NCI-H526 (cell line): ENCODE results near the gene LARGE2.

Experiments
- DNase-seq, 2 experiments: peaks; one replicate each; lab custom pipeline; 2025; lab: John Stamatoyannopoulos, UW

The LARGE2 gene

GRCh38 chr11:45917286-45917622 lies 5.2 kb upstream of the LARGE2 start:
- peak in 1 of 2 experiments; percentile 38 for DNase-seq

DNA sequence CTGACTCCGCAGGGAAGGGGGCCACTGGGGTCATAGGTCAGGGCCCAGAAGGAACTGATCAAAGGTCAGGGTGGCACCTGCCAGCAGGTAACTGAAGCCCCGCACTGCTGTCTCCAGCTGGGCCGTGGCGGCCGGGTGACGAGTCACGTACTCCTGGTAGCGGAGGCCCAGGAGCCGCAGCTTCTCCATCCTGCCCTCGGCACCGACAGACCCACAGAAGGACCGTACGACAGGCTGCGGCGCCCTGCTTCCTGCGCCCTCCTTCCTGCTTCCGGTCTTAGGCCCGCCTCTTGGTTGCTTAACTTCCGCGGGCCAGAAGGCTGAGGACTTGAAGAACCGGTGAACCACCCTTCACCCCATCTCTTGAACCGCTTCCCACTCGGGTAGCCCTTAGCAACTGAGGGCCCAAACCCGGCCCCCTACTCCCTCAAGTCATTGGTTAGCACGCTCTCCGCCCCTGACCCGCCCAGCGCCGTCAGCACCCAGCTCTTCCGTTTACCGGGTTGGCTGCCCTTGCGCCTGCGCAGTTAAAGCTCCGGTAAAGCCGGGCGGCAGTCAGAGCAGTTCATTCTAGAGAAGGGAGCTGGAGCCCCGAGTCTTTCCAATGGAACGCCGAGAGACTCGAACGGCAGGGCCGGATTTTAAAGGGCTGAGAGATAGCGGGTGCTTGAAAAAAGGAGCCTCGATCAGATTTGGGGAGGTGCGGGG lies 4.7 kb upstream of the LARGE2 start, which contains the start of gene PEX16:
Gene PEX16, minus strand, starts transcription at position 255 of the 708 bp plus-strand sequence. Its CDS starts 66 bp downstream, at position 189.
- peak; percentile 98 to 99 for DNase-seq

- peak; percentile 66 to 90 for DNase-seq
Observed at GRCh38 chr11:45918331-45918941, 4.0 kb upstream of the LARGE2 start.

- DNase-seq = no peak
Observed at GRCh38 chr11:45918962-45919675, 3.3 kb upstream of the LARGE2 start.

DNA sequence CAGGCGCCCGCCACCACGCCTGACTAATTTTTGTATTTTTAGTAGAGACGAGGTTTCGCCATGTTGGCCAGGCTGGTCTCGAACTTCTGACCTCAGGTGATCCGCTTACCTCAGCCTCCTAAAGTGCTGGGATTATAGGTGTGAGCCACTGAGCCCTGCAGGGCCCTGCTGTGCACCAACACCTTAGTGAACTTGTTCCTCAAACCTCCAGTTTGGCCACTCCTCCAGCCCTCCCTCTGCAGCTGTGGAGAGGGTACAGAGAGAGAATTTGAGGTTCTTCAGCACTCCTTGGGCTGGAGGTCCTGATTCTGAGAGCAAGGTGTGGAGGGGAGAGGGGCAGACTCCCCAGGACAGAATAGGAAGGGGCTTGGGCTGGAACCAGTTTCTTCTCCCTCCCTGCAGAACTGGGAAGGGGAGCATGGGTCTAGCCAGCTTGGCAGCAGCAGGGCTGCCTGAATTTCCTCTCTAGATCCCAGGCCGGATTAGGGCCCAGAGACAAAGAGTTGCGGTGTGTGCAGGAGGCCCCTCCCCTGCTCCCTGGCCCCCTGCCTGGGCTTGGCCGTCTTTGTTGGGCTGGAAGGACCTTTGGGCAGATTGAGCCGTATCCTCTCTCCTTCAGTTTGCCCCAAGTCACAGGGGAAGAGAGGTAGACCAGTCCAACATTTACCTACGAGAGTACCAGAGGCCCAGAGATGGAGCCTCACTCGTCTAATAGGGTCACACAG lies 2.5 kb upstream of the LARGE2 start:
- DNase-seq = no peak

DNA sequence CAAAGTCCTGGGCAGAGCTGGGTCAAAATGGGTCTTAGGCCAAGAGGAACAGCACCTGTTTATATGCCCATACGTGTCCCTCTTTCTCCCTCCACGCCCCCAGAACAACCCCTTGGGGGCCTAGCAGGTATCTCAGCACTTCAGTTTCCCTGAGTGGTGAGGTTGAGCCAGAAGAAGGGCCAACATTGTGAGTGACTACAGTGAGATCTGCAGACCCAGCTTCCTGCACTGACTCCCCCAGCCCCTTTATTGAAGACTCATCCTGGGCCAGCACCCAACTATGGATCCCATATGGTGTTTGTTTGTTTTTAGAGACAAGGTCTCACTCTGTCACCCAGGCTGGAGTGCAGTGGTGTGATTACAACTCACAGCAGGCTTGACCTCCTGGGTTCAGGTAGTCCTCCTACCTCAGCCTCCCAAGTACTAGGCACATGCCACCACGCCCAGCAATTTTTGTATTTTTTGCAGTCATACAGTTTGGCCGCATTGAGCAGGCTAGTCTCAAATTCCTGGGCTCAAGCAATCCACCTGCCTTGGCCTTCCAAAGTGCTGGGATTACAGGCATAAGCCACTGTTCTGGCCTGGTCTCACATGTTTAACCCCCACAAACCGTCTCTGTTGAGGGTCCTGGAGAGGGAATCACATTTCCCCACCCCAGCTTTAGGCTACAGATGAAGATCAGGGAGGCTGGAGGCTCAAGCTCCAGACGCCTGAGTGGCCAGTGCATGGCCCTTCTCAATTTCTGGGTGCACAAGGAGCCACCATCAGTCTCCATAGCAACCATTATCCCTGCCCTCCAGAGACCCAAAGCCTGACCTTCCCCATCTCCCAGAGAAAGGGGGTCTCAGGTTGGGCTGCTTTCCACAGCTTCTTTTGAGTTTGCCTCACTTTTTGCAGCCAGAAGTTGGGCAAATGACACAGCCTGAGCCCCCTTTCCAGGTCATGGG lies 1.7 kb upstream of the LARGE2 start:
- DNase-seq = no peak

DNA sequence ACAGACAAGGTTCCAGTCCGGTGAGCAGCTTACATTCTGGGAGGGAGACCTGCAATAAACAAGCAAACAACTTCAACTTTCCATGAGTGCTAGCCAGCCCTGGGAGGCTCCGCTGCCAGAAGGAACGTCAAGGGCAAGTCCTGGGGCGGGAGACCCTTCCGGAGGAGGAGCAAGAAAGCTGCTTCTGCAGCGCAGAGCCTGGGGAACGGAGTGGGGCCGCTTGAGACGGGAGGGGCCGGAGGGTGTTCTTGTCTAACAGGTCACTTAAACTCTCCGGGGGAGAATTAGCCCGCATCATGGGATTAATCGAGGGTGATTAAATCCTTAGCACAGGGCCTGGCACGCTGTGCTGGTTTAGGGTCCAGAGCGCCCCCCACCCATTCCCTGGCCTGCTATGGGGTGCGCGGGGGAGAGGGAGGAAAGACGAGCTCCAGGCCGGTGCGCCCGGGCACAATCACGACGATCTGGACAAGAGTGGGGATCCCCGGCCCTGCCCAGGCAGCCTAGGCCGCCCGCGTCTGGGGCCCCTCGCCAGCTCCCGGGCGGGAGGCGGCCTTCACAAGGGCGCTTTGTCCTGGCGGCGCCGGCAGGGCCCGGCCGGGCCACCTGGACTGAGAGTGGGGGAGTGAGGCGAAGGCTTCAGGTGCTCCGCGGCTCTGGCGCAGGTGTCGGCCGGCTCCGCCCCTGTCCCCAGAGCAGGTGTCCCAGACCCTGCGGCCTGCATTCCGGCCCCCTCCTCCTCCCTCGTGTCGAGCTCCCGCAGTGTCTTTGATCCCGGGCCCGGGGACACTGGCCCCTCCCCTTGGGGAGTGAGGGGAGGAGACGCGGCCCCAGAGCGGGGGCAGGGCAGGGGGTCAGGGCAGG lies 663 bp upstream of the LARGE2 start:
- DNase-seq = peak; percentile 88 to 98

GRCh38 chr11:45924036-45924915 lies 1.8 kb downstream of the LARGE2 start:
- no peak for DNase-seq

DNA sequence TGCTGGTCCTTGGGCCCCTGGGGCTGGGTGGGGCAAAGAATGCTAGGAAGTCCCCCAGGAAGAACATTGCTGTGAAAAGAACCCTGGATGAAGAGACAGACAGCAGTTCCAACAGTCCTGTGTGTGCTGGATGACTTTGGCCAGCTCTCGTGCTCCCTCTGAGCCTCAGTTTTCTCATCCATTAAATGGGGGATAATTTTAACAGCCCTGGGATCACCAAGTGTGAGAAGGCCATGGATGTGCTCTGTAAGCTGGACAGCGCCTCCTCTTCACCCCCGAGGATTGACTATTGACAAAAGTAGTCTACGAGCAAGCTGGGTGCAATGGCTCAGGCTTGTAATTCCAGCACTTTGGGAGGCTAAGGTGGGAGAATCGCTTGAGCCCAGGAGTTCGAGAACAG lies 2.5 kb downstream of the LARGE2 start:
- DNase-seq = no peak

- DNase-seq = no peak
Observed at GRCh38 chr11:45925550-45925949, 3.1 kb downstream of the LARGE2 start.

DNA sequence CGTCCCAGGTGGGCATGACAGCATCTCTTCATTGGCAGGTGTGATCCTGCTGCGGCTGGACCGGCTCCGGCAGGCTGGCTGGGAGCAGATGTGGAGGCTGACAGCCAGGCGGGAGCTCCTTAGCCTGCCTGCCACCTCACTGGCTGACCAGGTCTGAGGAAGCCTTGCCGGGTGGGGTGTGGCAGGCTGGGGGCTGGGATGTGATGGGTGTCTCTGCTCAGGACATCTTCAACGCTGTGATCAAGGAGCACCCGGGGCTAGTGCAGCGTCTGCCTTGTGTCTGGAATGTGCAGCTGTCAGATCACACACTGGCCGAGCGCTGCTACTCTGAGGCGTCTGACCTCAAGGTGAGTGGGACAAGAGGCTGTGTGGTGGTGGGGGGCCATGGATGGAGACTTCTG lies 3.5 kb downstream of the LARGE2 start:
- no peak for DNase-seq

DNA sequence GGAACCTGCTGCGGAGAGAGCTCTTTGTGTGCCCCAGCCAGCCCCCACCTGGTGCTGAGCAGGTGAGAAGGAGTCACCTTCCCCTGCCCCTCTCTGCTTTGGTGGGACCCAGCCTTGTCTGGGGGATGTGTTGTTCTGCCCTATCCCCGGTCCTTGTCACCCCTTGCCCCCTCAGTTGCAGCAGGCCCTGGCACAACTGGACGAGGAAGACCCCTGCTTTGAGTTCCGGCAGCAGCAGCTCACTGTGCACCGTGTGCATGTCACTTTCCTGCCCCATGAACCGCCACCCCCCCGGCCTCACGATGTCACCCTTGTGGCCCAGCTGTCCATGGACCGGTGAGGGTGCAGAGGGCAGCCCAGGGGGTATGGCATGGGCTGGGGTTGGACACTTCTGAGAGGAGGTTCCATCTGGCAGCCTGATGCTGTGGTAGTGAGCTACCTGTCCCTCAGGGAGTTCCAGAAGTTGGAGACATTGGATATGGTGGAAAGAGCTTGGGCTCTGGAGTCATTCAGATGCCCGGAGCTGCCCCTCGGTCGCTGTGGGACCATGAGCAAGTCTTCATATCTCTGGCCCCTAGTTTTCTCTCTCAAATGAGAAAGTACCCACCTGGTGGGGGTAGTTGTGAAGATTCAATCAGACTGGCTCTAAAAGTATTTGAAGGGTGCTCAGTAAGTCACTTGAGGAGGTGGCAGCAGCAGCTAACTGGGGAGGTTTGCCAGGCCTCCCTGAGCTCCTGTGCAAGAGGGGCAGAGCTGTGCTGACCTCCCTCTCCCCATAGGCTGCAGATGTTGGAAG lies 4.3 kb downstream of the LARGE2 start:
- no peak for DNase-seq

DNA sequence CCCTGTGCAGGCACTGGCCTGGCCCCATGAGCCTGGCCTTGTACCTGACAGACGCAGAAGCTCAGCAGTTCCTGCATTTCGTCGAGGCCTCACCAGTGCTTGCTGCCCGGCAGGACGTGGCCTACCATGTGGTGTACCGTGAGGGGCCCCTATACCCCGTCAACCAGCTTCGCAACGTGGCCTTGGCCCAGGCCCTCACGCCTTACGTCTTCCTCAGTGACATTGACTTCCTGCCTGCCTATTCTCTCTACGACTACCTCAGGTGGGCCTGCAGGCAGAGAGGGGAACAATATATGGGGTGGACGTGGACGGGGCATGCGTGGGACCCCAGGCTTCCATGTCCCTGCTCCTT lies 4.9 kb downstream of the LARGE2 start:
- DNase-seq = no peak

DNA sequence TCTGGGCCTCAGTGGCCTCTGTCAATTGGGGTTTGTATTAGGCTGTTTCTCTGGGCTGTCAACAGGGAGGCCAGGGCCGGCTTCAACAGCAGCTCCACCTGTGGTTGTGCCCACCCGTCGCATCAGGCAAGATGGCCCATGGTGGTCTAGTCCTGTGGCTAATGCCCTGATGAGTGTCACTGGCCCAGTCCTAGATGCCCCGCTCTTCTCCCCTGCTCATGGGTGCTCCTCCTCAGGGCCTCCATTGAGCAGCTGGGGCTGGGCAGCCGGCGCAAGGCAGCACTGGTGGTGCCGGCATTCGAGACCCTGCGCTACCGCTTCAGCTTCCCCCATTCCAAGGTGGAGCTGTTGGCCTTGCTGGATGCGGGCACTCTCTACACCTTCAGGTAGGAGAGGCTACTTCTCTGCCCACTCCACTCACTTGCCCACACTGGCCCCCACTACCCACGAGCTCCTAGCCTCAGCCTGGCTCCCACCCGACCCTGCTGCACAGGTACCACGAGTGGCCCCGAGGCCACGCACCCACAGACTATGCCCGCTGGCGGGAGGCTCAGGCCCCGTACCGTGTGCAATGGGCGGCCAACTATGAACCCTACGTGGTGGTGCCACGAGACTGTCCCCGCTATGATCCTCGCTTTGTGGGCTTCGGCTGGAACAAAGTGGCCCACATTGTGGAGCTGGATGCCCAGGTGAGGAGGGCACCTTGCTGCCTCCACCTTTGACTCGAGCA lies 5.4 kb downstream of the LARGE2 start:
- DNase-seq = no peak

DNA sequence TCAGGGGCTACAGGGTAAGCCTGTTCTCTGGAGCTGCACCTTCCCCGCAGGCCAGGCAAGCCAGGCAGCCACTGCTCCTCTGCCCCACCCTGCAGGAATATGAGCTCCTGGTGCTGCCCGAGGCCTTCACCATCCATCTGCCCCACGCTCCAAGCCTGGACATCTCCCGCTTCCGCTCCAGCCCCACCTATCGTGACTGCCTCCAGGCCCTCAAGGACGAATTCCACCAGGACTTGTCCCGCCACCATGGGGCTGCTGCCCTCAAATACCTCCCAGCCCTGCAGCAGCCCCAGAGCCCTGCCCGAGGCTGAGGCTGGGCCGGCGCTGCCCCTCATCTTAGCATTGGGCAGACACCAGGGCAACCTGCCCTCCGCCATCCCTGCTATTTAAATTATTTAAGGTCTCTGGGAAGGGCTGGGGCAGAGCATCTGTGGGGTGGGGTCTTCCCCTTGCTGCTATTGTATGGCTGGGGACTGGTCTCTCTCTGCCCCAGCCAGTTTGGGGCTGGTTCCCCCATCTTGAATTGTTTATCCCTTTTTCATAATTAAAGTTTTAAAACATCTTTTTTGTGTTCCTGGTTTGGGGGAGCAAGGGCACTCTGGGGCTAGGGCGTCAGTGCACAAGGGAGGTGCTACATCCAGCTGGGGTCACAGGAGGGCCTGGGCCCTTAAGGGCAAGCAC lies 6.2 kb downstream of the LARGE2 start:
- DNase-seq = no peak

- no peak for DNase-seq
Observed at GRCh38 chr11:45929486-45930030, 7.1 kb downstream of the LARGE2 start.
